Right lobe of liver (tissue), 6 donors: ENCODE measurements around the gene PNKD. TPM values are rescaled to one million over a fixed set of nuclear protein-coding genes. Genes with fewer than 3 reads are reported as not detected.

Source experiments
- ATAC-seq, 4 donors: fragments of 200-7000 bp; cut with Tn5 transposase; one replicate each; pipeline ENCODE4 v1.9.1; 2020; ENCODE audit warnings: mild to moderate bottlenecking in 4 of 4, moderate library complexity in 4 of 4
- DNase-seq, 3 donors: peaks; one replicate each; pipeline ENCODE4 v3.0.0-alpha.2; 2020
- H3K27ac ChIP-seq, 3 donors: fragments of 200-600 bp; one replicate each; pipeline ENCODE4 v1.8.0; 2022
- H3K27me3 ChIP-seq, 2 donors: fragments of 200-600 bp; one replicate each; pipeline ENCODE4 v1.8.0; 2022
- H3K36me3 ChIP-seq, 4 donors: fragments of 200-600 bp; sonication (generic) in 1 of 4; one replicate each; pipeline versions ENCODE4 v1.5.1 to v1.8.0; 2017 to 2022; ENCODE audit warnings: control low read depth in 1 of 4
- H3K4me1 ChIP-seq, 4 donors: fragments of 200-600 bp; sonication (generic) in 1 of 4; one replicate each; pipeline versions ENCODE4 v1.5.1 to v1.8.0; 2017 to 2022; ENCODE audit warnings: control low read depth in 1 of 4
- H3K4me3 ChIP-seq, 3 donors: fragments of 200-600 bp; one replicate each; pipeline ENCODE4 v1.8.0; 2022
- H3K9me3 ChIP-seq, 4 donors: fragments of 200-600 bp; sonication (generic) in 1 of 4; one replicate each; pipeline versions ENCODE4 v1.5.1 to v1.8.0; 2017 to 2022; ENCODE audit warnings: control low read depth in 1 of 4
- CTCF ChIP-seq, 4 donors: fragments of 200-600 bp in 3 of 4; fragments of 450-650 bp in 1 of 4; IDR thresholded peaks; one replicate each; pipeline versions ENCODE4 v1.5.1 to v1.8.0; 2016 to 2022; ENCODE audit warnings: antibody characterized with exemption in 4 of 4, mild to moderate bottlenecking in 2 of 4
- POLR2A ChIP-seq: fragments of 450-650 bp; IDR thresholded peaks from one replicate; pipeline ENCODE4 v1.6.1; 2017; ENCODE audit warnings: antibody characterized with exemption, mild to moderate bottlenecking
- WGBS: methylation state at CpG from one replicate; pipeline ENCODE4 v1.1.6; 2018; ENCODE audit warnings: low coverage, low lambda C conversion rate; ENCODE audit not compliant: insufficient coverage; ENCODE audit errors: missing lambda C conversion rate; 5-methylcytosine and 5-hydroxymethylcytosine counted together
- intact Hi-C, 2 donors: fragments of 100-400 bp; cut with DNase I; formaldehyde crosslinking; loops; one replicate each; pipeline versions ENCODE4 v1.11.2 to v1.14.1; 2022
- long read RNA-seq: library from polyadenylated mRNA; unstranded; transcript quantifications from one replicate; pipeline ENCODE4 v2.0.0, GENCODE V29; 2019
- total RNA-seq, 6 experiments: library from RNA; depleted of rRNA in 2 of 6; stranded (reverse); fragments of >200 nt in 2 of 6; fragmentation: NEBNext Ultra II Directional in 3 of 6; extraction: Animal tissue kit (Norgen Biotek cat#: 25700) in 3 of 6; gene quantifications; one replicate each; pipeline versions ENCODE4 v1.1.0 to v1.2.4, GENCODE V29; 2016 to 2023
- donor health status: DM: no; HTN: yes; CAD: no.
- donor health status: DM: no; HTN: no; CAD: no.
- donor health status: DM: no; HTN: no; CAD: no.
- donor health status: DM: no; HTN: yes; CAD: no.
- donor health status: DM: no; HTN: yes; CAD: no.

PNKD gene
- 100 to 1,000 TPM in 4 of 6 experiments, 10 to 100 TPM in 2; 78.5 to 137 (median 115) TPM for total RNA-seq
- long read RNA-seq, transcript PNKD-201 (3 exons, 758 nt): major isoform, 20 of 32 reads
- long read RNA-seq, partial matches to known transcripts: 1 of 32 reads
- long read RNA-seq, other reads (novel, unspliced or antisense): 8 of 32 reads

- Histone ChIP-seq H3K4me1 (peaks cover 0 to 36% (median 19%) of the 10 kb centered on the region in 4 donors), H3K36me3 (peaks cover 3 to 39% (median 18%) of the 10 kb centered on the region in 4 donors), H3K27me3 (no peaks in the 10 kb centered on the region), H3K27ac (peak within 1 kb of the TSS; percentile 52 to 73 (median 65)), H3K9me3 (no peaks in the 10 kb centered on the region), H3K4me3 (peak within 1 kb of the TSS; percentile 80 to 96 (median 95))
- ATAC-seq: peak; percentile 87 to 94 (median 92)
- peak in 3 of 4 donors; percentile 13 to 44 (median 25) for TF ChIP-seq CTCF (IDR thresholded peaks at IDR 0.05)
- TF ChIP-seq POLR2A: peak; percentile 76
- intact Hi-C loops: no loop called here
- peak; percentile 100 for DNase-seq
- 0% methylated on average over 3 of the region's 64 CpGs for WGBS
These were observed at the start of gene PNKD, which contains the start of gene AAMP for GRCh38 chr2:218269900-218270720. Gene PNKD, plus strand, starts transcription at chr2:218270519. Its CDS starts 17 bp downstream, at chr2:218270536. Gene AAMP, minus strand, starts transcription at chr2:218270137. Its CDS starts 51 bp downstream, at chr2:218270086.

GRCh38 chr2:218221000-218221399 is 49.3 kb upstream of the PNKD start:
- Histone ChIP-seq H3K4me1 (peaks cover 0 to 33% (median 7%) of the 10 kb centered on the region in 4 donors), H3K27me3 (no peaks in the 10 kb centered on the region), H3K27ac (no peak overlapping the region), H3K36me3 (peaks cover 0 to 22% (median 0%) of the 10 kb centered on the region in 4 donors), H3K9me3 (no peaks in the 10 kb centered on the region), H3K4me3 (no peak overlapping the region)
- no peak for DNase-seq
- TF ChIP-seq POLR2A (no peak), CTCF (IDR thresholded peaks at IDR 0.05) (no peak)
- ATAC-seq: no peak
- intact Hi-C loops: no loop called here
- 42% methylated on average over 5 of the region's 5 CpGs for WGBS

- Histone ChIP-seq H3K4me3 (no peak overlapping the region), H3K9me3 (no peaks in the 10 kb centered on the region), H3K36me3 (peaks cover 0 to 40% (median 5%) of the 10 kb centered on the region in 4 donors), H3K27me3 (no peaks in the 10 kb centered on the region), H3K4me1 (peaks cover 0 to 32% (median 6%) of the 10 kb centered on the region in 4 donors), H3K27ac (no peak overlapping the region)
- 52% methylated on average over 5 of the region's 5 CpGs for WGBS
- DNase-seq (no peak), ATAC-seq (peak in 1 of 4 donors; percentile 33)
- TF ChIP-seq POLR2A: no peak
- TF ChIP-seq CTCF (IDR thresholded peaks at IDR 0.05): no peak
- intact Hi-C loops: no loop called here
These were observed 47.3 kb upstream of the PNKD start for GRCh38 chr2:218223046-218223445.

GRCh38 chr2:218224186-218224585 is 46.1 kb upstream of the PNKD start:
- no peaks in the 10 kb centered on the region for H3K27me3 ChIP-seq
- H3K4me1 ChIP-seq: peaks cover 0 to 21% (median 3%) of the 10 kb centered on the region in 4 donors
- H3K4me3 ChIP-seq: no peak overlapping the region
- 86% methylated on average over 1 of the region's 1 CpG for WGBS
- TF ChIP-seq CTCF (IDR thresholded peaks at IDR 0.05) (no peak), POLR2A (no peak)
- DNase-seq (no peak), ATAC-seq (no peak)
- peaks cover 0 to 51% (median 10%) of the 10 kb centered on the region in 4 donors for H3K36me3 ChIP-seq
- intact Hi-C loops: no loop called here
- H3K27ac ChIP-seq: no peak overlapping the region
- H3K9me3 ChIP-seq: no peaks in the 10 kb centered on the region
